Memory B cell (primary cell): ENCODE data around the gene PLCXD3.

Experiments used
- ATAC-seq: fragments of 150-1000 bp; cut with Tn5 transposase; 2 replicates; pipeline ENCODE4 v1.10.0; 2021; ENCODE audit warnings: low read depth, mild to moderate bottlenecking, moderate library complexity
- DNase-seq, 2 donors: peaks; one replicate each; pipeline ENCODE4 v3.0.0; 2022; ENCODE audit warnings: low spot score in 2 of 2
- H3K27ac Mint-ChIP-seq: one replicate; pipeline ENCODE4 v1.8.0; 2022; ENCODE audit warnings: mild to moderate bottlenecking, moderate library complexity, mixed read lengths
- H3K27me3 Mint-ChIP-seq: one replicate; pipeline ENCODE4 v1.8.0; 2022; ENCODE audit warnings: mixed read lengths
- H3K36me3 Mint-ChIP-seq: one replicate; pipeline ENCODE4 v1.8.0; 2022; ENCODE audit warnings: mild to moderate bottlenecking, mixed read lengths
- H3K4me1 Mint-ChIP-seq: one replicate; pipeline ENCODE4 v1.8.0; 2022; ENCODE audit warnings: mixed read lengths
- H3K4me3 Mint-ChIP-seq: one replicate; pipeline ENCODE4 v1.8.0; 2022; ENCODE audit warnings: mild to moderate bottlenecking, moderate library complexity, mixed read lengths
- H3K9me3 Mint-ChIP-seq: one replicate; pipeline ENCODE4 v1.8.0; 2022; ENCODE audit warnings: mixed read lengths

Gene PLCXD3

GRCh38 chr5:41371738-41372137 lies 138.7 kb downstream of the PLCXD3 start:
- no peak overlapping the region for H3K27ac Mint-ChIP-seq
- H3K27me3 Mint-ChIP-seq = no peaks in the 10 kb centered on the region
- peaks cover 2% of the 10 kb centered on the region for H3K9me3 Mint-ChIP-seq
- H3K4me3 Mint-ChIP-seq = no peak overlapping the region
- DNase-seq (no peak), ATAC-seq (no peak)
- no peaks in the 10 kb centered on the region for H3K4me1 Mint-ChIP-seq
- no peaks in the 10 kb centered on the region for H3K36me3 Mint-ChIP-seq

DNA sequence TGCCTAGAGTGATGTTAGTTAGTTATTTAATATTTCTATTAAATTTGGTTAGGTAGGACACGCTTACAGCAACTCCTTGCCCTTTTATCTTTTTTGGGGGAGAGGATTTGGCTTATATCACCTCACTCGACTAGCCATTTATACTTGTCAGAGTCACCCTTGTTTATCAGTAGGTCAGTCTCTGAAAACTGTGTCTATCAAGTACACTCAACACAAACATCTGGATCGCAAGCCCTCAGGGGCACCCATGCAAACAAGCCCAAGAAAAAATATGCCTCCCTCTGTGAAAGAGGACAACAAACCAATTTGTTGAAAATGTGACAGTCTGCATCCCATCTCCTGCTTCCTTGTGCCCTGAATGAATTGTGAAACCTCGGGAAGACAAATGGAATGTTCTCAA lies 139.9 kb downstream of the PLCXD3 start:
- Mint-ChIP-seq H3K27me3 (no peaks in the 10 kb centered on the region), H3K4me3 (no peak overlapping the region), H3K4me1 (no peaks in the 10 kb centered on the region), H3K36me3 (no peaks in the 10 kb centered on the region), H3K9me3 (peaks cover 2% of the 10 kb centered on the region), H3K27ac (no peak overlapping the region)
- ATAC-seq (no peak), DNase-seq (no peak)

DNA sequence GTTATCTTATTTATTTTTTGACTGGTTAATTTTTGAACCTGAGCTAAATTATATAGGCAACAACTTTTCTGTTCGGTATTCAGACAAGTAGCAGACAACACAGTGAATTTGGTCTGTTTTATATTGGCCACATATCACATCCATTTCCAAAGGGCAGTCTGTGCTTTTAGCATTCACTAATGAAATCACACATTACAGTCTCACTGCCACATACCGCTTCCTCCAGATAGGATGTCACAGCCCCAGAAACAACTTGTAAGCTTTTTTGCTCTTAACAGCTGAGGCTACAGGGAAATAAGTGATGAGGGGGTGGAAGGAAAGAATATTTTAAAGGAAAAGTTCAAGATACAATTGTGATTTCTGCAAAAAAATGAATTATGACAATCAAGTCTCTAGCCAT lies 140.6 kb downstream of the PLCXD3 start:
- Mint-ChIP-seq H3K27me3 (no peaks in the 10 kb centered on the region), H3K4me1 (no peaks in the 10 kb centered on the region), H3K9me3 (peaks cover 2% of the 10 kb centered on the region), H3K4me3 (no peak overlapping the region), H3K36me3 (no peaks in the 10 kb centered on the region), H3K27ac (no peak overlapping the region)
- no peak for ATAC-seq
- no peak for DNase-seq

- Mint-ChIP-seq H3K27me3 (no peaks in the 10 kb centered on the region), H3K9me3 (no peaks in the 10 kb centered on the region), H3K36me3 (no peaks in the 10 kb centered on the region), H3K4me3 (no peak overlapping the region), H3K27ac (no peak overlapping the region), H3K4me1 (no peaks in the 10 kb centered on the region)
- ATAC-seq = no peak
- DNase-seq = no peak
Observed at GRCh38 chr5:41368158-41368557, 142.2 kb downstream of the PLCXD3 start.

GRCh38 chr5:41365369-41365768 lies 145.0 kb downstream of the PLCXD3 start:
- no peak overlapping the region for H3K4me3 Mint-ChIP-seq

GRCh38 chr5:41364346-41364745 lies 146.1 kb downstream of the PLCXD3 start:
- Mint-ChIP-seq H3K27me3 (no peaks in the 10 kb centered on the region), H3K4me1 (no peaks in the 10 kb centered on the region), H3K27ac (no peak overlapping the region), H3K36me3 (no peaks in the 10 kb centered on the region), H3K4me3 (no peak overlapping the region), H3K9me3 (peaks cover under 1% of the 10 kb centered on the region)
- DNase-seq (no peak), ATAC-seq (no peak)

More at GRCh38 chr5:41365369-41365768, 145.0 kb downstream of the PLCXD3 start:
- ATAC-seq = no peak
- Mint-ChIP-seq H3K4me1 (no peaks in the 10 kb centered on the region), H3K27ac (no peak overlapping the region), H3K9me3 (no peaks in the 10 kb centered on the region), H3K36me3 (no peaks in the 10 kb centered on the region), H3K27me3 (no peaks in the 10 kb centered on the region)
- DNase-seq = no peak

DNA sequence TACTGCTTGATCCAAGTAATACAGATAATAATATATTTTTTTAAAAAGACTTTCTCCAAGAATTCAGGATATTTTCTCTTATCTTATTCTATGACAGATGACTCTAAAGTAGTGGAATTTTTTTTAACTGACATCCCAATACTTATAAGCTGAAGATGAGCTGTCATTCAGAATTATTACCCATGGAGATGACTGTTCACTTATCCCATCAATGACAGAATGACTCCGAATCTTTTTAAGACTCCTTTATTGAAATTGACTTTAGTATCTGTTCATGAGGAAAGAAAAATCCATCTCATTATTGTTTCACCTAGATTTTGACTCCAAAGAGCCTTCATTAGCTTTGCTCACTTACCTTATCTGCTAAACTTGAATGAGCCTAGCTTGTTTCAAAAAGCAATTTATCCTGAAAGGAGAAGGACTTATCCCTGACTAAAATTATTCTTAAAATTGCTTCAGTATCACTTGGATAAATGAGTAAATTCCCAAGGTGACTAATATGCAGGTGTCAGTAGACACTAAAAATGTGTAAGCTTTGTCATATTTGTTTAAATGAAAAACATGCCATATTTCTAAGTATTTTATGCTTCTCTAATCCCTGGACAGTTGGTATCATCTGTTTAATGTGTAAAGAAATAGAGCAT lies 146.9 kb downstream of the PLCXD3 start:
- no peak for ATAC-seq
- Mint-ChIP-seq H3K4me1 (no peaks in the 10 kb centered on the region), H3K27ac (no peak overlapping the region), H3K27me3 (no peaks in the 10 kb centered on the region), H3K9me3 (peaks cover 7% of the 10 kb centered on the region), H3K36me3 (no peaks in the 10 kb centered on the region), H3K4me3 (no peak overlapping the region)
- DNase-seq = no peak

DNA sequence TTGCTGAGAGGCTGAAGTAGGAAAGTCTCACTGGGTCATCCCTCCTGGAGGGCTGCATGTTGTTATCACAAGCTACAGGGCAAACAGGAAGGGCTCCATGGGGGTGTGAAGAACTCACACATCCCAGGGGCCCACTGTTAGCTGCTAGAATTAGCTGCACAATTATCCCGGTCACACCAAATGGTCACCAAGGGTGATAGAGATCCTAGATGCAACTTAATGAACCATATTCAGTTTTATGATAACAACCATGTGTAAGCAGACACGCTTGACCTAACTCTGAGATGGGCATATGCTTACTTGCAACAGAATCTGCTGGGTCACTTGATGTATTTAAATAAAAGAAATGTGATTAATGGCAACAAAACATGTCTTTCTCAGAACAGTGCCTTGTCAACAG lies 153.6 kb downstream of the PLCXD3 start:
- peaks cover 9% of the 10 kb centered on the region for H3K9me3 Mint-ChIP-seq
- ATAC-seq = no peak
- H3K27me3 Mint-ChIP-seq = no peaks in the 10 kb centered on the region
- H3K4me1 Mint-ChIP-seq = no peaks in the 10 kb centered on the region
- H3K36me3 Mint-ChIP-seq = no peaks in the 10 kb centered on the region
- no peak for DNase-seq
- H3K4me3 Mint-ChIP-seq = no peak overlapping the region
- no peak overlapping the region for H3K27ac Mint-ChIP-seq

GRCh38 chr5:41349846-41350245 lies 160.6 kb downstream of the PLCXD3 start:
- Mint-ChIP-seq H3K4me1 (no peaks in the 10 kb centered on the region), H3K27ac (no peak overlapping the region), H3K27me3 (no peaks in the 10 kb centered on the region), H3K36me3 (no peaks in the 10 kb centered on the region), H3K4me3 (no peak overlapping the region), H3K9me3 (peaks cover 5% of the 10 kb centered on the region)
- no peak for DNase-seq
- ATAC-seq = no peak

DNA sequence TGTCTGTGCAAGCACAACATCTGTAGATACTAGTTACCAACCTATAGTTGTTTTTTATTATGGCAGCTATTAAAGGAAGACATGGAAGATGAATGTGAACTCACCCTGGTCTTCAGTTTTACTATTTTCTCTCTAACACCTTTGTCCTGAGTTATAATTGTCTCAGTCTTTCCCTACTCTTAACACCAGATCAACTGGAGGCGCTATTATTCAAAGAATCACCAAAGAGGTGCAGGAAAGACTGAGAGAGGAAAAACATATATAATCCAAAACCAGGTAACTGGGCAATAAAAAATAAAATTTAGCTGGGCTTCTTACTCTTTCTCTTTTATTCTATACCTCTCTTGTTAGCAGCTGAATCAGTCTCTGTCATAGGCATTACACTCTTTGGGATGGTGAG lies 162.8 kb downstream of the PLCXD3 start:
- ATAC-seq (no peak), DNase-seq (no peak)
- Mint-ChIP-seq H3K36me3 (no peaks in the 10 kb centered on the region), H3K27ac (no peak overlapping the region), H3K4me3 (no peak overlapping the region), H3K4me1 (no peaks in the 10 kb centered on the region), H3K9me3 (peaks cover 4% of the 10 kb centered on the region), H3K27me3 (no peaks in the 10 kb centered on the region)

GRCh38 chr5:41346609-41347008 lies 163.8 kb downstream of the PLCXD3 start:
- DNase-seq (no peak), ATAC-seq (no peak)
- no peak overlapping the region for H3K4me3 Mint-ChIP-seq
- H3K9me3 Mint-ChIP-seq = peaks cover 4% of the 10 kb centered on the region
- no peaks in the 10 kb centered on the region for H3K27me3 Mint-ChIP-seq
- H3K27ac Mint-ChIP-seq = no peak overlapping the region
- no peaks in the 10 kb centered on the region for H3K36me3 Mint-ChIP-seq
- H3K4me1 Mint-ChIP-seq = no peaks in the 10 kb centered on the region

GRCh38 chr5:41345295-41345694 lies 165.1 kb downstream of the PLCXD3 start:
- Mint-ChIP-seq H3K27me3 (no peaks in the 10 kb centered on the region), H3K4me3 (no peak overlapping the region), H3K36me3 (no peaks in the 10 kb centered on the region), H3K9me3 (peaks cover 2% of the 10 kb centered on the region), H3K27ac (no peak overlapping the region), H3K4me1 (no peaks in the 10 kb centered on the region)
- DNase-seq (no peak), ATAC-seq (no peak)

- H3K36me3 Mint-ChIP-seq = no peaks in the 10 kb centered on the region
- H3K4me3 Mint-ChIP-seq = no peak overlapping the region
- no peaks in the 10 kb centered on the region for H3K4me1 Mint-ChIP-seq
- DNase-seq (no peak), ATAC-seq (no peak)
- no peaks in the 10 kb centered on the region for H3K27me3 Mint-ChIP-seq
- H3K9me3 Mint-ChIP-seq = no peaks in the 10 kb centered on the region
- H3K27ac Mint-ChIP-seq = no peak overlapping the region
Observed at GRCh38 chr5:41339339-41339738, 171.1 kb downstream of the PLCXD3 start.

DNA sequence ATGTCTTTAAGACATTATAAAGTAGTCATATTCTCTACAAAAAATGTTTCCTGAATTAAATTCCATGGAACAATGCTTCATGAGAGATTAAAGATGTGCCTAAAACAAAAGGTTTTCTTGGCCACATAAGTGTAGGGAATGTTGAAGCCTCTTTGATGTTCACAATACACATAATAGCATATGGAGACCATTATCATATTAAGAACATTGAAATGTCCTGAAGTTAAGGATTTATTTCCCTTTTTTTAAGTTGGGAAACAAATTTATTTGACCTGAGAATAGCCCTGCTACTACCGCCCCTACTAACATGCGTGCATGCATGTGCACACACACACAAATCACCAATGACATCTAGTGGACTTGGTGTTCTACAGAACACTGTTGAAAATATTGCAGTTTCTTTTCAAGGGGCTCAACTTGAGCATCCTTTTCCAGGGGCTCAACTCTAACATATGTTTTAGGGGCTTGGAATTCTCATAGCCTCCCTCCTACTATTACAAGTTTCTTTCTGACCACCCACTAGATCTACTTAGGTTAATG lies 172.2 kb downstream of the PLCXD3 start:
- no peak overlapping the region for H3K4me3 Mint-ChIP-seq
- ATAC-seq = no peak

GRCh38 chr5:41337724-41338123 lies 172.7 kb downstream of the PLCXD3 start:
- Mint-ChIP-seq H3K9me3 (no peaks in the 10 kb centered on the region), H3K4me3 (no peak overlapping the region), H3K4me1 (no peaks in the 10 kb centered on the region), H3K27ac (no peak overlapping the region), H3K27me3 (no peaks in the 10 kb centered on the region), H3K36me3 (no peaks in the 10 kb centered on the region)
- ATAC-seq = no peak
- no peak for DNase-seq

More for the DNA sequence above, 172.2 kb downstream of the PLCXD3 start:
- DNase-seq = no peak
- no peaks in the 10 kb centered on the region for H3K4me1 Mint-ChIP-seq
- H3K27me3 Mint-ChIP-seq = no peaks in the 10 kb centered on the region
- H3K27ac Mint-ChIP-seq = no peak overlapping the region
- no peaks in the 10 kb centered on the region for H3K9me3 Mint-ChIP-seq
- H3K36me3 Mint-ChIP-seq = no peaks in the 10 kb centered on the region
